Large intestine (tissue), 3 donors: ENCODE data around the gene CASK. TPM values are rescaled to one million over a fixed set of nuclear protein-coding genes. Genes with fewer than 3 reads are reported as not detected.
"Not testable (repeated sequence)": the region's sequence is repeated elsewhere in the genome, so short reads cannot be mapped to it uniquely, and the experiment has no call there.

Experiments used
- DNase-seq, 2 donors: peaks; one replicate each; pipeline versions ENCODE4 v3.0.0 to v3.0.0-alpha.2; 2013
- H3K27ac ChIP-seq: one replicate; pipeline ENCODE4 v1.5.1; 2013; ENCODE audit warnings: low read length
- H3K27me3 ChIP-seq: 2 replicates; pipeline ENCODE4 v1.6.1; 2013; ENCODE audit warnings: low read length; ENCODE audit not compliant: control insufficient read depth, insufficient read depth
- H3K36me3 ChIP-seq: 2 replicates; pipeline ENCODE4 v1.6.1; 2013; ENCODE audit warnings: low read length; ENCODE audit not compliant: control insufficient read depth, insufficient read depth
- H3K4me1 ChIP-seq: one replicate; pipeline ENCODE4 v1.6.1; 2013; ENCODE audit warnings: low read length; ENCODE audit not compliant: control insufficient read depth, insufficient read depth
- H3K4me3 ChIP-seq: one replicate; pipeline ENCODE4 v1.5.1; 2013; ENCODE audit warnings: low read length
- H3K9me3 ChIP-seq: one replicate; pipeline ENCODE4 v1.6.1; 2013; ENCODE audit warnings: mild to moderate bottlenecking, low read depth, low read length, moderate library complexity; ENCODE audit not compliant: control insufficient read depth
- WGBS: methylation state at CpG from one replicate; pipeline ENCODE4 v1.1.5; 2013; ENCODE audit warnings: low lambda C conversion rate; ENCODE audit not compliant: insufficient coverage; 5-methylcytosine and 5-hydroxymethylcytosine counted together
- polyA plus RNA-seq: library from polyadenylated mRNA; unstranded; fragments of 120-200 nt; gene quantifications from one replicate; pipeline ENCODE4 v1.2.1, GENCODE V29; 2013

The CASK gene
- polyA plus RNA-seq, 1 donor, result 71.3 TPM

DNA sequence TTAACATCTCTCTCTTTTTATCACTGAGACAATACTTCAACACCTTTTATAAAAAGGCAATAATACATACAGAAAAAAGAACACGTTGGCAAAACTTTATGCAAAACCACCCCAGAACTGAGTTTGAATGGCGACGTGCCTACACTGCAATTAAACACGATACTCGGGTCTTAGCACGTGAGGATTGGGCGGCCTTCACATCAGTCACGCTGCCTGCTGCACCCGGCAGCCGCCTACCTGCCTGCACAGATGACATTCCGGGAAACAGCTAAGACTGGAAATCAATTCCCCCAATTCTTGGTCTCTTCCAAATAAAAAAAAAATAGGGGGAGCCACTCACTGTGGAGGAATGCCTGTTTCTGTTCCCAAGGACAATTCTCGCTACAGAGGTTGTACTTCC lies 408.0 kb downstream of the CASK start:
- no peaks in the 10 kb centered on the region for H3K27me3 ChIP-seq
- DNase-seq, result no peak
- no peak overlapping the region for H3K27ac ChIP-seq
- WGBS, result no CpG with 5 or more reads among the region's 12 CpGs
- H3K4me1 ChIP-seq, result no peaks in the 10 kb centered on the region
- no peak overlapping the region for H3K4me3 ChIP-seq
- peaks cover 4% of the 10 kb centered on the region for H3K36me3 ChIP-seq
- no peaks in the 10 kb centered on the region for H3K9me3 ChIP-seq

GRCh38 chrX:41514179-41514578 lies 409.2 kb downstream of the CASK start:
- H3K9me3 ChIP-seq, result no peaks in the 10 kb centered on the region
- WGBS, result 100% methylated on average over 1 of the region's 9 CpGs
- H3K36me3 ChIP-seq, result peaks cover 4% of the 10 kb centered on the region
- H3K27me3 ChIP-seq, result no peaks in the 10 kb centered on the region
- no peak overlapping the region for H3K27ac ChIP-seq
- DNase-seq, result no peak
- H3K4me3 ChIP-seq, result no peak overlapping the region
- H3K4me1 ChIP-seq, result no peaks in the 10 kb centered on the region

DNA sequence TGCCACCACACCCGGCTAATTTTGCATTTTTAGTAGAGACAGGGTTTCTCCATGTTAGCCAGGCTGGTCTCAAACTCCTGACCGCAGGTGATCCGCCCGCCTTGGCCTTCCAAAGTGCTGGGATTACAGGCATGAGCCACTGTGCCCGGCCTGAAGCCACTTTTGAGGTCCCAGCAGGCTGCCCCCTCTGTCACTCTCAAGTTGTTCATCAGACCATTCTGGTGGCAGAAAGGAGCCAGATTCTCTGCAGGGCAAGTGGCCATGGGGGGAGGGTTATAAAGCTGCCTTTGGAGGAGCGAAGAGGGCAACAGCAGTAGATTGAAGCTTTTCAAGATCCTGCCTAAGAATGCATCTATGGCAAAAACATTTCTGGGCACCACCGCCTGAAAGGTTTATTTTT lies 410.5 kb downstream of the CASK start:
- not testable (repeated sequence) for H3K36me3 ChIP-seq, H3K4me1 ChIP-seq, H3K9me3 ChIP-seq, DNase-seq, H3K27me3 ChIP-seq, H3K4me3 ChIP-seq, H3K27ac ChIP-seq
- no CpG with 5 or more reads among the region's 7 CpGs for WGBS

- Histone ChIP-seq H3K36me3 (no peaks in the 10 kb centered on the region), H3K9me3 (no peaks in the 10 kb centered on the region), H3K4me1 (no peaks in the 10 kb centered on the region), H3K4me3 (no peak overlapping the region), H3K27ac (no peak overlapping the region), H3K27me3 (no peaks in the 10 kb centered on the region)
- WGBS, result no CpG with 5 or more reads among the region's 4 CpGs
- no peak for DNase-seq
These were observed 411.0 kb downstream of the CASK start for GRCh38 chrX:41512394-41512793.

DNA sequence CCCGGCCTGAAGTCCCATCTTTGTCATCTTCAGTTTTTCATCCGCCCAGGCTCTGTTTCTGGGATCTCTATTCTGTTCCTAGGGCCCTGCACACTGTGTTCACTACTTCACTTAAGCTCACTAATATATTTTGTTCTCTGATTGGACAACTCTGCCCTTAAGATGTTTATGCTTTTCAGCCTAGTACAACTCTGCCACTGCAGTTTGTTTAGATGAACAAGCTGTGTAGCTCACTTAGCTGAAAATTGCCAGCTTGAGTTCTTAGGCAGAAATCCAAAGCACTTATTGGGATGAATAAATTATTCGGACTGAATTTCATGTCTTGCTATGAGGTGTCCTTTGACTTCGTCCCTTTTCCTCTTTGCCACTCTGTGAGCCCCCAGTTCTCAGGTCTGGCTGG lies 415.4 kb downstream of the CASK start:
- H3K27ac ChIP-seq, result no peak overlapping the region
- WGBS, result no CpG with 5 or more reads among the region's 4 CpGs

GRCh38 chrX:41502004-41502403 lies 421.4 kb downstream of the CASK start:
- no peaks in the 10 kb centered on the region for H3K36me3 ChIP-seq
- DNase-seq, result no peak
- 100% methylated on average over 1 of the region's 1 CpG for WGBS
- H3K9me3 ChIP-seq, result no peaks in the 10 kb centered on the region
- no peak overlapping the region for H3K4me3 ChIP-seq
- no peak overlapping the region for H3K27ac ChIP-seq
- no peaks in the 10 kb centered on the region for H3K27me3 ChIP-seq
- H3K4me1 ChIP-seq, result no peaks in the 10 kb centered on the region

More for the DNA sequence above, 415.4 kb downstream of the CASK start:
- H3K36me3 ChIP-seq, result no peaks in the 10 kb centered on the region
- no peaks in the 10 kb centered on the region for H3K9me3 ChIP-seq
- no peak for DNase-seq
- no peak overlapping the region for H3K4me3 ChIP-seq
- no peaks in the 10 kb centered on the region for H3K27me3 ChIP-seq
- H3K4me1 ChIP-seq, result no peaks in the 10 kb centered on the region

DNA sequence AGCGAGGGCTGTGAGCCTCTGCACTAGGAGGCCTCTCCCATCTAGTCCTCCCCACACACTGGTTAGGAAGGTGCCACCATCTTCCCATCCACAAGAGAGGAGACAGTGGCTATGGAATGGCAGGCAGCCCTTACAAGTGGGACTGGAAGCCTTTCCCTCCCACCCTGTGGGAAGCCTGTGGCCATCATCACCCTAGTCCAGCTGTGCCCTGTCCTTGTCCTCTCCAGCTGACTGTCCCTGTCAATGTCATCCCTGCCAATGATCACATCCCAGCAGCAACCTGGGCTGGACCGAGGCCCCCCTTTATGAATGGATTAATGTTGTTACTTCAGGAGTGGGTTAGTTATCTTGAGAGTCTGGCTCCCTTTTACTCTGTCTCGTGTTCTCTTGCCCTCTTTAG lies 423.4 kb downstream of the CASK start:
- no peak overlapping the region for H3K4me3 ChIP-seq
- H3K9me3 ChIP-seq, result no peaks in the 10 kb centered on the region
- H3K4me1 ChIP-seq, result no peaks in the 10 kb centered on the region
- H3K27ac ChIP-seq, result no peak overlapping the region
- no peaks in the 10 kb centered on the region for H3K27me3 ChIP-seq
- H3K36me3 ChIP-seq, result no peaks in the 10 kb centered on the region
- DNase-seq, result no peak
- WGBS, result no CpG with 5 or more reads among the region's 3 CpGs

- Histone ChIP-seq H3K9me3 (no peaks in the 10 kb centered on the region), H3K4me3 (no peak overlapping the region), H3K27me3 (no peaks in the 10 kb centered on the region), H3K27ac (no peak overlapping the region), H3K4me1 (no peaks in the 10 kb centered on the region), H3K36me3 (no peaks in the 10 kb centered on the region)
- no peak for DNase-seq
- no CpG with 5 or more reads among the region's 7 CpGs for whole genome bisulfite sequencing
These were observed 424.2 kb downstream of the CASK start for GRCh38 chrX:41499195-41499594.

- no peak for DNase-seq
- Histone ChIP-seq H3K4me3 (no peak overlapping the region), H3K27me3 (no peaks in the 10 kb centered on the region), H3K36me3 (no peaks in the 10 kb centered on the region), H3K27ac (no peak overlapping the region), H3K9me3 (no peaks in the 10 kb centered on the region), H3K4me1 (no peaks in the 10 kb centered on the region)
- WGBS, result no CpG with 5 or more reads among the region's 12 CpGs
These were observed 431.9 kb downstream of the CASK start for GRCh38 chrX:41491267-41492004.

GRCh38 chrX:41490446-41490845 lies 432.9 kb downstream of the CASK start:
- H3K27ac ChIP-seq, result no peak overlapping the region
- H3K36me3 ChIP-seq, result no peaks in the 10 kb centered on the region
- no peak overlapping the region for H3K4me3 ChIP-seq
- H3K9me3 ChIP-seq, result no peaks in the 10 kb centered on the region
- no peaks in the 10 kb centered on the region for H3K4me1 ChIP-seq
- no peak for DNase-seq
- WGBS, result no CpG with 5 or more reads among the region's 3 CpGs
- H3K27me3 ChIP-seq, result no peaks in the 10 kb centered on the region
